ENCODE measurements around the gene DENND2A.

- TF ChIP-seq ZBTB7A (IDR thresholded peaks at IDR 0.05; ENCODE audit: low read depth): no peak
- no peak for TF ChIP-seq EP300 (IDR thresholded peaks at IDR 0.05; ENCODE audit: borderline replicate concordance)
- TF ChIP-seq TAF1 (IDR thresholded peaks at IDR 0.05; ENCODE audit: low read depth): no peak
- no peak for TF ChIP-seq FOXM1 (IDR thresholded peaks at IDR 0.05; ENCODE audit: borderline replicate concordance, low read depth)
- no peak for TF ChIP-seq USF1 (IDR thresholded peaks at IDR 0.05)
- TF ChIP-seq, protein P1, sequence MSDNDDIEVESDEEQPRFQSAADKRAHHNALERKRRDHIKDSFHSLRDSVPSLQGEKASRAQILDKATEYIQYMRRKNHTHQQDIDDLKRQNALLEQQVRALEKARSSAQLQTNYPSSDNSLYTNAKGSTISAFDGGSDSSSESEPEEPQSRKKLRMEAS (IDR thresholded peaks at IDR 0.05): no peak
- no peak for TF ChIP-seq REST (IDR thresholded peaks at IDR 0.05; ENCODE audit: low read depth)
- no peak for TF ChIP-seq RAD21 (IDR thresholded peaks at IDR 0.05; ENCODE audit: low read depth)
- no peak for TF ChIP-seq EGR1 (IDR thresholded peaks at IDR 0.05)
- no peak for TF ChIP-seq YY1 (IDR thresholded peaks at IDR 0.05; ENCODE audit: low read depth)
- no peak for TF ChIP-seq CEBPB (IDR thresholded peaks at IDR 0.05)
- TF ChIP-seq TEAD4 (IDR thresholded peaks at IDR 0.05): no peak
- TF ChIP-seq NFIC (IDR thresholded peaks at IDR 0.05): no peak
Observed at GRCh38 chr7:140584195-140584851, 56.3 kb downstream of the DENND2A start.
